ENCODE data around the gene ATP6V1C2.

The ATP6V1C2 gene

GRCh38 chr2:10722252-10722825 lies 909 bp downstream of the ATP6V1C2 start:
- Histone ChIP-seq H3K27me3 (peaks cover 59% of the 10 kb centered on the region), H4K20me1 (peaks cover 37% of the 10 kb centered on the region), H3K27ac (no peak overlapping the region), H3K36me3 (no peaks in the 10 kb centered on the region), H3K9me3 (no peaks in the 10 kb centered on the region), H3K4me2 (peak overlapping the region; percentile 100), H3K9ac (no peak overlapping the region), H3K4me1 (peaks cover 19% of the 10 kb centered on the region), H3K4me3 (peak overlapping the region; percentile 69)
- no peak for TF ChIP-seq Cebpa-rat (IDR thresholded peaks at IDR 0.05)

DNA sequence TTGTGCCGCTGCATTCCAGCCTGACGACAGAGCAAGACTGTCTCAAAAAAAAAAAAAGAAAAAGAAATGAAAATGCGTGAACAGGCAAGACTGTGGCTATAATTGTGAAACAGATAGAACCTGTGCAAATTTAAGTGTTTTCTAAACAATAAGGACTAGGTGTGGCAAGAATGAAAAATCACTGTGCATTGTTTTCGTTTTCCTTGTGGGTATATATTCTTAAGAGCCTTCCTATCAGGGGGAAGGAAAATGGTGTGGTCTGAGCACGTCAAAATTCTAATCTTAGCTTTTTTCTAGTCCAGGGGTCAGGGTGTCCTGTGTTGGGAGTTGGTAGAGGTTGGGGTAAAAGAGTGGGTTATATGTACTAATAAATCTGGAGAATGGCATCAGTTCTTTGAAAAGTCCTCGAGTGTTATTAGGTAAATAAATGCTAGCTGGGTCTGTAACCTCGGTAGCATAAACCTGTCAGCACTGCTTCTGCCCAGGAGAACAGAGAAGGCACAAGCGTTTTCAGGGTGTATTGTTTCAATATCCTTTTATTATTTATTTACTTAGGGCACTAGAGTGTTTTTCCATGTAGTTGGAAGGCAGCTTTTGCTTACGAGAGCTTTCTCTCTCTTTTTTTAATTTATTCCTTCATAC lies 11.6 kb downstream of the ATP6V1C2 start:
- Histone ChIP-seq H3K27ac (no peak overlapping the region), H3K4me3 (no peak overlapping the region), H3K4me1 (no peaks in the 10 kb centered on the region), H3K9ac (no peak overlapping the region), H3K36me3 (no peaks in the 10 kb centered on the region), H3K27me3 (no peaks in the 10 kb centered on the region), H3K9me3 (no peaks in the 10 kb centered on the region), H3K4me2 (no peak overlapping the region), H4K20me1 (no peaks in the 10 kb centered on the region)
- TF ChIP-seq Cebpa-rat (IDR thresholded peaks at IDR 0.05) = no peak

DNA sequence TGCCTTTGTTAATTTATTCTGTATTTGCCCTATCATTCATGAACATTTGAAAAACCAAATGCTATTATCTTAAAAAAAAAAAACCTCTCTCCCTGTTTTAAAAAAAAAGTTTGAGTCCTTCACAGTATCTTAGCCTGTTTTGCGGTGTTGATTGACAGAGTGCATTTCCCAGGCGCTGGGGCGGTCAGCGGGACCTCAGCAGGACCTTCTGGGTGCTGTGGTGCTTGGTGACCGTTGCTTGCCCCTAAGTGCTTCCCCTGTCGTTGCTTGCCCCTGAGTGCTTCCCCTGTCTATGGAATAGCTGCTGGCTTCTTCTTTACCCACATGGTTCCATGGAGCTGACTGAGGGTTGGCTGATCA lies 12.1 kb downstream of the ATP6V1C2 start:
- H3K9me3 ChIP-seq = no peaks in the 10 kb centered on the region
- H3K27me3 ChIP-seq = no peaks in the 10 kb centered on the region
- no peaks in the 10 kb centered on the region for H3K36me3 ChIP-seq

GRCh38 chr2:10733980-10734379 lies 12.6 kb downstream of the ATP6V1C2 start:
- H3K27me3 ChIP-seq = no peaks in the 10 kb centered on the region
- no peaks in the 10 kb centered on the region for H4K20me1 ChIP-seq
- no peaks in the 10 kb centered on the region for H3K36me3 ChIP-seq
- no peak for TF ChIP-seq Cebpa-rat (IDR thresholded peaks at IDR 0.05)
- H3K9me3 ChIP-seq = no peaks in the 10 kb centered on the region
- no peak overlapping the region for H3K4me2 ChIP-seq
- no peak overlapping the region for H3K4me3 ChIP-seq
- no peak overlapping the region for H3K27ac ChIP-seq
- H3K9ac ChIP-seq = no peak overlapping the region
- no peaks in the 10 kb centered on the region for H3K4me1 ChIP-seq

More for the DNA sequence above, 12.1 kb downstream of the ATP6V1C2 start:
- Histone ChIP-seq H3K4me2 (no peak overlapping the region), H3K27ac (no peak overlapping the region), H3K4me1 (no peaks in the 10 kb centered on the region), H3K4me3 (no peak overlapping the region), H3K9ac (no peak overlapping the region), H4K20me1 (no peaks in the 10 kb centered on the region)
- TF ChIP-seq Cebpa-rat (IDR thresholded peaks at IDR 0.05) = no peak

GRCh38 chr2:10738192-10738591 lies 16.8 kb downstream of the ATP6V1C2 start:
- no peak for TF ChIP-seq Cebpa-rat (IDR thresholded peaks at IDR 0.05)
- no peaks in the 10 kb centered on the region for H3K9me3 ChIP-seq
- no peak overlapping the region for H3K4me3 ChIP-seq
- no peak overlapping the region for H3K27ac ChIP-seq
- no peaks in the 10 kb centered on the region for H3K36me3 ChIP-seq
- H4K20me1 ChIP-seq = no peaks in the 10 kb centered on the region
- H3K9ac ChIP-seq = no peak overlapping the region
- H3K4me2 ChIP-seq = no peak overlapping the region
- H3K4me1 ChIP-seq = no peaks in the 10 kb centered on the region
- H3K27me3 ChIP-seq = no peaks in the 10 kb centered on the region

DNA sequence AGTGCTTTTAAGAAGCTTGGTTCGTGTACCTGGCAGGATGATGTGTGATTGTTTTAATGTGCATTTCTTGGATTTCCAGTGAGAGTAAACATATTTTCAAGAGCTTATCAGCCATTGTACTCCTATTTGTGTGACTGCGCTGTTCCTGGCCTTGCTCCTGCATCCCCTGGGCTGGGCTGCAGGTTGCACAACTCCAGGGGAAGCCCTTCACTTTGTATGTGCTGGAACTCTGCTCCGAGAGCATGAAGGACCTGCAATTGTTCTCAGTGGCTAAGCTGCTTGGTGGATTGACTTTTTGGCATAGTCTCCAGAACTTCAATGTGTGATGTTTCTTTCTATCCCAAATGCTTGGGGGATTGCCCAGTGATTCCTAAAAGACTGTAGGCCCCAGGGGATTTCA lies 18.8 kb downstream of the ATP6V1C2 start:
- Histone ChIP-seq H3K4me3 (no peak overlapping the region), H3K9me3 (no peaks in the 10 kb centered on the region), H3K4me2 (no peak overlapping the region), H4K20me1 (no peaks in the 10 kb centered on the region), H3K36me3 (no peaks in the 10 kb centered on the region), H3K9ac (no peak overlapping the region), H3K4me1 (peaks cover 3% of the 10 kb centered on the region), H3K27ac (no peak overlapping the region), H3K27me3 (no peaks in the 10 kb centered on the region)
- TF ChIP-seq Cebpa-rat (IDR thresholded peaks at IDR 0.05) = no peak

GRCh38 chr2:10741139-10741538 lies 19.7 kb downstream of the ATP6V1C2 start:
- no peaks in the 10 kb centered on the region for H3K9me3 ChIP-seq
- TF ChIP-seq Cebpa-rat (IDR thresholded peaks at IDR 0.05) = no peak

DNA sequence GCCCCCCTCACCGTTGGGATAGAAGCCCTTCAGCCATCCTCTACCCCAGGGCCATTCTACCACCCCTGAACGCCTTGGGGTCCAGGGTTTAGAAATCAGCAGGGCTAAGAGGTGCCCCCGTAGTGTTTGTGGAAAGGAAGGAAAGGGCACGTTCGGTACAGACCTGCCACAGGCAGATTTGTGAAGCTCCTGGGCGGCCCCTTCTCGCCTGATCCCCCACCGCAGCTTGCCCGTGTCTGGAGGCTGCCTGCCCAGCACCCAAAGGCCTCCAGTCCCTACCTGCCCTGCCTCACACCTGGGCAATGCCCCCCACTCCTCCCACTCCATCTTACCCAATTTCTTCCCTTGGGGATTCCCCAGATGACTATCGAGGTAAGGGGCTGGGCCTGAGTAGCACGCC lies 21.2 kb downstream of the ATP6V1C2 start:
- Histone ChIP-seq H3K9ac (no peak overlapping the region), H3K36me3 (no peaks in the 10 kb centered on the region), H3K4me3 (no peak overlapping the region), H4K20me1 (no peaks in the 10 kb centered on the region), H3K4me2 (no peak overlapping the region), H3K27me3 (no peaks in the 10 kb centered on the region), H3K9me3 (no peaks in the 10 kb centered on the region), H3K27ac (no peak overlapping the region), H3K4me1 (peaks cover 17% of the 10 kb centered on the region)
- TF ChIP-seq Cebpa-rat (IDR thresholded peaks at IDR 0.05) = no peak

More at GRCh38 chr2:10741139-10741538, 19.7 kb downstream of the ATP6V1C2 start:
- Histone ChIP-seq H3K27ac (no peak overlapping the region), H3K4me3 (no peak overlapping the region), H4K20me1 (no peaks in the 10 kb centered on the region), H3K4me1 (peaks cover 12% of the 10 kb centered on the region), H3K36me3 (no peaks in the 10 kb centered on the region), H3K27me3 (no peaks in the 10 kb centered on the region), H3K4me2 (no peak overlapping the region), H3K9ac (no peak overlapping the region)

DNA sequence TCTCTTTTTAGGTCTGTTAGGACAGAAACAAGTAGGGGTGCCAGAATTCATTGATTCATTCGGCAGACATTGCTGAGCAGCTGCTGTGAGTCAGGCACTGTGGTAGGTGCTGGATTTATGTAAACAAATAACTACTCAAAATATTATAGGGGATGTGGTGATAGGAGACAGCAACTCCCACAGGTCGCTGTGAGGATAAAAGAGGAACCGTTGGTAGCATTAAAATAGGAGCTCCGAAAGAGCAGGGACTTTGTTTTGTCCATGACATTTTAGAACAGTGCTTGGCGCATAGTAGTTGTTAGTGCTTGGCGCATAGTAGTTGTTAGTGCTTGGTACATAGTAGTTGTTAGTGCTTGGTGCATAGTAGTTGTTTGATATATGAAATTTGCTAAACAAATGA lies 29.2 kb downstream of the ATP6V1C2 start:
- H3K4me1 ChIP-seq = peaks cover 21% of the 10 kb centered on the region
- H3K36me3 ChIP-seq = no peaks in the 10 kb centered on the region
- no peaks in the 10 kb centered on the region for H4K20me1 ChIP-seq
- no peak overlapping the region for H3K9ac ChIP-seq
- no peaks in the 10 kb centered on the region for H3K27me3 ChIP-seq
- H3K4me2 ChIP-seq = peak overlapping the region; percentile 46
- no peak overlapping the region for H3K27ac ChIP-seq
- no peaks in the 10 kb centered on the region for H3K9me3 ChIP-seq
- H3K4me3 ChIP-seq = no peak overlapping the region
- TF ChIP-seq Cebpa-rat (IDR thresholded peaks at IDR 0.05) = no peak

- Histone ChIP-seq H3K27ac (no peak overlapping the region), H3K4me2 (no peak overlapping the region), H4K20me1 (no peaks in the 10 kb centered on the region), H3K36me3 (no peaks in the 10 kb centered on the region), H3K9ac (no peak overlapping the region), H3K27me3 (no peaks in the 10 kb centered on the region), H3K4me1 (peaks cover 12% of the 10 kb centered on the region), H3K4me3 (no peak overlapping the region), H3K9me3 (no peaks in the 10 kb centered on the region)
- no peak for TF ChIP-seq Cebpa-rat (IDR thresholded peaks at IDR 0.05)
Observed at GRCh38 chr2:10752236-10752635, 30.8 kb downstream of the ATP6V1C2 start.
